ENCODE data around the gene EGR4.

DNA sequence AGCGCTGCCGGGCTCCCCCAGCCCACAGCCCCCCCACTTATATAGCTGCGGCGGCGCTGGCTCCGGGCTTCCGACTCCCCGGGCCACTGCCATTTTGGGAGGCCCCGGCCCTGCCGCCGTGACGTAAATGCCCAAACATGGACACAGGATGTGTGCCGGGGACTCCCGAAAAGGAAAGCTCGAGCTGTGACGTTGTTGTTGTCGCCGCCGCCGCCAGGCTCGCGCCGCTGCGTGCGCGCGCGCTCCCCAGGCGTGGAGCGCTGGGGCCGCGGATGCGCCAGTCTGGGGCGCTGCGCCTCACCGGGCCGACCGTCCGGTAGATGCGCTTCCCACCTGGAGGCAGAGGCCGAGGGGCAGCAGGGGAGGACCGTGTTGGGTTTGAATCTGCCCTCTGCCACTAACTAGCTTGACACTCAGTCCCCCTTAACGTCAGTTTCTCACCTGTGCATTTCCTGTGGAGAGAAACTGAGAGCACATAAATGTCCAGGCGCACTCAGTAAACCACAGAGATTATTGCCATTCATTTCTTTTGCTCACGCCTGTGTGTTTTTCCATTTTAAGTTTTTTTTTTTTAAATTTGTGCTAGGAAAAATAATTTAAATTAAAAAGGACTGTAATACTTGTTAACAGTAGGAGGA lies at the start of gene EGR4:
- TF ChIP-seq TARDBP (IDR thresholded peaks at IDR 0.05) = no peak
- no peak for TF ChIP-seq FOXM1 (IDR thresholded peaks at IDR 0.05; ENCODE audit: borderline replicate concordance)
- TF ChIP-seq ELF4 (IDR thresholded peaks at IDR 0.05) = no peak
- no peak for TF ChIP-seq L3MBTL2 (conservative IDR thresholded peaks at IDR 0.05)
- TF ChIP-seq ARNT (IDR thresholded peaks at IDR 0.05) = no peak
- no peak for TF ChIP-seq SUZ12 (IDR thresholded peaks at IDR 0.05)
- no peak for TF ChIP-seq CTBP1 (IDR thresholded peaks at IDR 0.05; ENCODE audit: borderline replicate concordance)
- no peak for TF ChIP-seq NFRKB (IDR thresholded peaks at IDR 0.05)
- TF ChIP-seq, protein P1, sequence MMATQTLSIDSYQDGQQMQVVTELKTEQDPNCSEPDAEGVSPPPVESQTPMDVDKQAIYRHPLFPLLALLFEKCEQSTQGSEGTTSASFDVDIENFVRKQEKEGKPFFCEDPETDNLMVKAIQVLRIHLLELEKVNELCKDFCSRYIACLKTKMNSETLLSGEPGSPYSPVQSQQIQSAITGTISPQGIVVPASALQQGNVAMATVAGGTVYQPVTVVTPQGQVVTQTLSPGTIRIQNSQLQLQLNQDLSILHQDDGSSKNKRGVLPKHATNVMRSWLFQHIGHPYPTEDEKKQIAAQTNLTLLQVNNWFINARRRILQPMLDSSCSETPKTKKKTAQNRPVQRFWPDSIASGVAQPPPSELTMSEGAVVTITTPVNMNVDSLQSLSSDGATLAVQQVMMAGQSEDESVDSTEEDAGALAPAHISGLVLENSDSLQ (IDR thresholded peaks at IDR 0.05) = no peak
- no peak for TF ChIP-seq LEF1 (IDR thresholded peaks at IDR 0.05; ENCODE audit: borderline replicate concordance)
- no peak for TF ChIP-seq ZNF384 (IDR thresholded peaks at IDR 0.05)
- no peak for TF ChIP-seq BHLHE40 (IDR thresholded peaks at IDR 0.05; ENCODE audit: borderline replicate concordance)
